Skeletal muscle tissue (tissue), 4 donors: ENCODE results near the gene TRAK1. TPM values are rescaled to one million over a fixed set of nuclear protein-coding genes. Genes with fewer than 3 reads are reported as not detected.
"Not testable (repeated sequence)": the region's sequence is repeated elsewhere in the genome, so short reads cannot be mapped to it uniquely, and the experiment has no call there.

Source experiments
- H3K27ac ChIP-seq: one replicate; pipeline ENCODE4 v1.7.0; 2013; ENCODE audit warnings: mild to moderate bottlenecking, low read depth, low read length, inconsistent platforms
- H3K27me3 ChIP-seq, 3 donors: one replicate each; pipeline ENCODE4 v1.7.0; 2013; ENCODE audit warnings: low read length in 3 of 3; ENCODE audit not compliant: control insufficient read depth in 3 of 3, insufficient read depth in 3 of 3
- H3K36me3 ChIP-seq, 3 donors: one replicate each; pipeline ENCODE4 v1.7.0; 2013; ENCODE audit warnings: low read length in 3 of 3; ENCODE audit not compliant: control insufficient read depth in 3 of 3, insufficient read depth in 3 of 3
- H3K4me1 ChIP-seq, 3 donors: one replicate each; pipeline ENCODE4 v1.7.0; 2013; ENCODE audit warnings: low read length in 3 of 3, mild to moderate bottlenecking in 3 of 3; ENCODE audit not compliant: control insufficient read depth in 3 of 3, insufficient read depth in 3 of 3
- H3K4me3 ChIP-seq, 3 donors: one replicate each; pipeline ENCODE4 v1.7.0; 2013; ENCODE audit warnings: low read length in 3 of 3
- H3K9ac ChIP-seq, 3 donors: one replicate each; pipeline ENCODE4 v1.7.0; 2013; ENCODE audit warnings: low read length in 3 of 3, mild to moderate bottlenecking in 3 of 3, moderate library complexity in 2 of 3, low read depth in 1 of 3
- H3K9me3 ChIP-seq, 3 donors: one replicate each; pipeline ENCODE4 v1.7.0; 2013; ENCODE audit warnings: low read length in 3 of 3; ENCODE audit not compliant: control insufficient read depth in 3 of 3
- total RNA-seq: library from RNA; depleted of rRNA; stranded (reverse); fragments of >200 nt; gene quantifications from one replicate; pipeline ENCODE4 v1.2.3, GENCODE V29; 2014
- donor health status: Osteomylitis.

TRAK1 gene
- total RNA-seq, 1 donor from 2014 or later = 57.9 TPM

DNA sequence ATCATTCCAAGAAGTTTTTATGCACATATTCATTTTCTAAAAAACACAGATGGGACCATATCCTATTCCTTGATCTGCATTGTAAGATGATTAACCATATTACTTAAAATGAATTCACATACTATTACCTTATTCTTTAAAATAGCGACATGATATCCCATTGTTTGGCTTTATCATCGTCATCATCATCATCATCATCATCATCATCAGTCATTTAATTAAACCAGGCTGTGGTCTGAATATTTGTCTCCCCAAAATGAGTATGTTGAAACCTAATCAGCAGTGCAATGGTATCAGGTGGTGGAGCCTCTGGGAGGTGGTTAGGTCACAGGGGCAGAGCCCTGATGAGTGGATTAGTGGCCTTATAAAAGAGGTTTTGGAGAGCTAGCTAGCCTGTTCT lies 4.4 kb downstream of the TRAK1 start:
- H3K4me1 ChIP-seq = peaks cover 49 to 65% (median 60%) of the 10 kb centered on the region in 3 donors
- no peak overlapping the region for H3K9ac ChIP-seq
- peaks cover 5% of the 10 kb centered on the region in 3 donors for H3K36me3 ChIP-seq
- H3K9me3 ChIP-seq = peaks cover 0 to 4% (median 0%) of the 10 kb centered on the region in 3 donors
- H3K27me3 ChIP-seq = no peaks in the 10 kb centered on the region
- H3K27ac ChIP-seq = no peak overlapping the region
- no peak overlapping the region for H3K4me3 ChIP-seq

DNA sequence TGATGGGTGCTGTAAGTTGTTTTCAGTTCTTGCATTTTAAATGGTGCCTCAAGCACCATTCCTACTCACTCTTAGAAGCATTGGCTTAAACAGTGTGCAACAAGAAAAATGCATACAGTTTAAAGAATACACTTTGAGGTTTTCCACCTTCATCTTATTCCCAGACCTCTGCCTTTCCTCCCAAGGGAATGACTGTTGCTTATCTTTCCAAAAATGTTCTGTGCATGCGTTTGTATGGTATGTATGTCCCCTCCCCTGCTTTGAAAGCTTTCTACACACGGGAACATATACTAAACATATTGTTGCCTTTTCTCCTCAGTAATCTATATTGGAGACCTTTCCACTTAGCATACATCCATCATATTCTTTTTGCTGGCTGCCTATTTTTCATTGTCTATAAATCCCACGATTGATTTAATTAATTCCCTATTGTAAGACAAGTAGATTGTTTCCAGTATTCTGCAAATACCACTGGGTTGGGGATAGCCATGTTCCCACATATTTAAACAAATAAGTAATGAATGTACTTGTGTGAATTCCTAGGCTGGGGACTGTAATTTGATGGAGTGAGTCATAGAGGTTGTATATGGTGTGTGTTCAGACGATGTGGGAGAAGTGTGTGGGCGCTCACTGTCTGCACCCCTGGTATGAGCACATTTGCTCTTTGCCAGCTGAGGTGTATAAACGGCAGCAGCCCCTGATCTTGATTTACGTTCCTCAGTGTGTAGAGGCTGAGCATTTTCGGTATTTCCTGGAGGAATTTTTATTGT lies 5.8 kb downstream of the TRAK1 start:
- Histone ChIP-seq H3K4me1 (peaks cover 45 to 59% (median 58%) of the 10 kb centered on the region in 3 donors), H3K9me3 (peaks cover 0 to 4% (median 0%) of the 10 kb centered on the region in 3 donors), H3K27ac (no peak overlapping the region), H3K9ac (peak overlapping the region; percentile 26 to 60 (median 35)), H3K4me3 (no peak overlapping the region), H3K27me3 (no peaks in the 10 kb centered on the region), H3K36me3 (peaks cover 4 to 5% (median 5%) of the 10 kb centered on the region in 3 donors)

DNA sequence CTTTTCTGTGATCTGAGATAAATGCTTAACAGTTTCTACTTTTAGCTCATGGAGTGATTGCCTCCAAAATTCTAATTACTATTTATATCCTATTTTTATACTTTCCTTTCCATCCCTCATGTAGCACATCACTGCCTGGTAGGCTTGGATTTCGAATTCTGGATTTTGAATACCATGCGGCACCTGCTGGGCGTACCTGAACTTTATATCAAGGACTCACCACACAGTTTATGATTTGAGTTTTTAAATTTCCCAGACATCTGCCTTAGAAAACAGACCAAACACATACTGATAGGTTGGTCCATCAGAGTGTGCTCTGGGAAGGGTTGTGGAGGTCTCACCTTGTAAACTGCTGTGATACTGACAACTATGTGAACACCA lies 6.4 kb downstream of the TRAK1 start:
- H3K27me3 ChIP-seq = no peaks in the 10 kb centered on the region
- H3K9me3 ChIP-seq = no peaks in the 10 kb centered on the region
- H3K9ac ChIP-seq = peak overlapping the region in 2 of 3 donors; percentile 35 to 60
- peaks cover 46 to 58% (median 56%) of the 10 kb centered on the region in 3 donors for H3K4me1 ChIP-seq
- no peak overlapping the region for H3K27ac ChIP-seq
- H3K4me3 ChIP-seq = no peak overlapping the region
- peaks cover 2 to 5% (median 5%) of the 10 kb centered on the region in 3 donors for H3K36me3 ChIP-seq

DNA sequence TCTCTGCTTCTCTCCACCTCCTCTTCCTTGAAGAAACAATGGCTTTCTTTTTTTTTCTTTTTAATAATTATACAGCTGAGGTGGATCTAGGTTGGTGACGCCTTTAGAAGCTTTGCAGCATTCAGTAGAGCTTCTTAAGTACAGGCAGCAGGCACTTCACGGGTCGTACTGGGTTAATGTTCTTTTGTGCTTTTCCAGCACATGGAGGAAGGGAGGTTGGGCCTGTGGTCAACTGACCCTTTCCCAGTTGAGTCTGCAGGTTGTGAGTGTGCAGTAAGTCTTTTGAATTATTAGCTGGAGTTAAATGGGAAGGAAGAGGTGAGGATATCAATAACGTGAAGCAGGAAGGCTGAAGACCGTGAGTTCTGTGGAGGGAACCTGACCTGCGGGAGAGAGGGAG lies 7.0 kb downstream of the TRAK1 start:
- no peaks in the 10 kb centered on the region for H3K27me3 ChIP-seq
- H3K4me1 ChIP-seq = peaks cover 46 to 61% (median 60%) of the 10 kb centered on the region in 3 donors
- H3K9me3 ChIP-seq = no peaks in the 10 kb centered on the region
- peak overlapping the region; percentile 37 for H3K27ac ChIP-seq
- no peak overlapping the region for H3K4me3 ChIP-seq
- peak overlapping the region in 2 of 3 donors; percentile 35 to 73 for H3K9ac ChIP-seq
- peaks cover 2 to 5% (median 5%) of the 10 kb centered on the region in 3 donors for H3K36me3 ChIP-seq

DNA sequence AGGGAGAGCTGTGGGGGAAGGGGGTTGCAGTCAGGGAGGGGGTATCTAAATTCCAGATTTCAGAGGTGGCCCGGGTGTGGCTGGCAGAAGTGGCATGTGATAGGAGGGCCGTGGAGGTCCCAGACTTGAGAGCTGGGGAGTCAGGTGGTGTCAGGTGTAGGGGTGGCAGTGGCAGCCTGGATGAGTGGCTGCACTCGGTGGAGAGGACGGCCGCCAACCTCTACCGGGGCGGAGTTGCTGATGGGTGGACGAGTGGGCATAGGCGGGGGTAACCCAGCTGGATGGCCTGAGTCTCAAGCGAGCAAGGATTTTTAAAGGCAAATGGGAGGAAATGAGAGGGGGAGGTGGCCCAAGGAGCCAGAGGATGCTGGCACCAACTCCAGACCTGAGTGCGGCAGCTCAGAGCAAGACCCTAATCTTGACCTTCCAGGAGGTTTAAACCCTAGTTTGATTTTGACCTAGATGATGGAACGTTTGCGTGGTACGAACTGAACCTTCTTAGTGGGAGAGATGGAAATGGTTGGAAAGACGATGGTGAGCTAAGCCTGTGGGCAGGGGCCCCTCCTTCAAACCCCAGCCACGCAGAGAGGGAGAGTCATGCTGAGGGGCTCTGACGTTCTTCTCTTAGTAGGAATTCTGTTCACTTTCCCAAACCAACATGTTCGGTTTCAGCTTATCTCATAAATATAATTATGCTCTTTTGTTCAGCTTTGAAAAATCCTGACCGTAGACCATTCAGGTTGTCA lies 8.0 kb downstream of the TRAK1 start:
- H3K27me3 ChIP-seq = no peaks in the 10 kb centered on the region
- H3K9me3 ChIP-seq = no peaks in the 10 kb centered on the region
- H3K4me1 ChIP-seq = peaks cover 46 to 57% (median 56%) of the 10 kb centered on the region in 3 donors
- peak overlapping the region; percentile 37 for H3K27ac ChIP-seq
- no peak overlapping the region for H3K4me3 ChIP-seq
- H3K9ac ChIP-seq = peak overlapping the region in 1 of 3 donors; percentile 73
- H3K36me3 ChIP-seq = peaks cover 0 to 5% (median 5%) of the 10 kb centered on the region in 3 donors

DNA sequence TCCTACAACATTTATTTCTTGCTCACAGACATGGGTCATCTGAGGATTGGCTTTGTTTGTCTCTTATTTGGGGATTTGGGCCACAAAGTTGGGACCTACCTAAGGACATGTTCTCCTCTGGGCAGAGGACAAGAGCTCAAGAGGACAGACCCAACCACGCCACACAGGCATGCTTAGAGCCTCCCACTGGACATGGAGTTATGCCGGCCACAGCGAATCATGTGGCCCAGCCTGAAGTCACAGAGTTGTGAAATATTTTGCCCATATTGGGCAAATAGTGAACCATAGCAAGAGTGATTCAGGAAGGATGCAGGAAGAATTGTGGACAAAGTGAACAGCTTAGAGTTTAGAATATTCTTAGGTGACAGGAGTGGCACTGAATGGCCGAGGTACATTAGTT lies 9.9 kb downstream of the TRAK1 start:
- H3K4me3 ChIP-seq = no peak overlapping the region
- no peaks in the 10 kb centered on the region for H3K27me3 ChIP-seq
- peak overlapping the region; percentile 66 for H3K27ac ChIP-seq
- peaks cover 0 to 2% (median 0%) of the 10 kb centered on the region in 3 donors for H3K36me3 ChIP-seq
- peaks cover 46 to 55% (median 46%) of the 10 kb centered on the region in 3 donors for H3K4me1 ChIP-seq
- no peaks in the 10 kb centered on the region for H3K9me3 ChIP-seq
- H3K9ac ChIP-seq = peak overlapping the region in 2 of 3 donors; percentile 21 to 54

DNA sequence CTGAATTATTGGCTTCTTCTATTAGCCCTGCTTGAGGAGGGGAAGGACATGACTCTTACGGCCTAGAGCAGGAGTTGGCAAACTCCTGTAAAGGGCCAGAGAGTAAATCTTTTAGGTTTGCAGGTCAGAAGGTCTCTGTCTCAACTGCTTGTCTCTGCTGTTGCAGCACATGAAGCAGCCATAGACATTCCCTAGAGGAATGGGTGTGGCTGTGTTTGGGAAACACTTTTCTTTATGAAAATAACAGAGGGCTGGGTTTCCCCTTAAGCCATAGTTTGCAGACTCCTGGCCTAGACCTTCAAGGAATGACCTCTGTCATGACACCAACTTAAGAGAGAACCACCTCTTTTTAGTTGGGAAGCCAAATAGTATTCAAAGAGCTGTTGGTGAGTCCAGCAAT lies 10.3 kb downstream of the TRAK1 start:
- Histone ChIP-seq H3K36me3 (peaks cover 0 to 2% (median 0%) of the 10 kb centered on the region in 3 donors), H3K9ac (peak overlapping the region in 2 of 3 donors; percentile 21 to 54), H3K27me3 (no peaks in the 10 kb centered on the region), H3K27ac (peak overlapping the region; percentile 66), H3K4me1 (peaks cover 46 to 54% (median 46%) of the 10 kb centered on the region in 3 donors), H3K9me3 (no peaks in the 10 kb centered on the region), H3K4me3 (no peak overlapping the region)

DNA sequence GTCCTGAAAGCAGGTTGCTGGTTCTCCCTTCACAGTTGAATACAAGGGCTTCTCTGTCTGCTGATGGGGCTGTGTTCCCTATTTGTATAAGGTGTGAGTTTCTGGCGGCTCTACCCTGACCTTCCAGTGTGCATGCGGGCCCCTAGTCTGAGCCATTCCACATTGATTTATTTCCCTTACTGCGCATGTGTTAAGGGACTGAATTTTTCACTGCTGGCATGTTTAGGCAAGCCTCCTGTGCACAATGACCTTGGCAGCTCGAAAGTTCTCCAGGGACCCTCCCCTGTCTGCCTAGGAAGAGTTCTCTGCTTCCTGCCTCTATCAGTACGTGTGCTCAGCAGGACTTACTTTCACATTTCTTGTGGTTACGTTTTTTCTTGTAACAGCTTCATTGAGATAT lies 11.4 kb downstream of the TRAK1 start:
- Histone ChIP-seq H3K4me1 (peaks cover 38 to 49% (median 39%) of the 10 kb centered on the region in 3 donors), H3K4me3 (no peak overlapping the region), H3K27me3 (no peaks in the 10 kb centered on the region), H3K9me3 (no peaks in the 10 kb centered on the region), H3K27ac (peak overlapping the region; percentile 66), H3K9ac (no peak overlapping the region), H3K36me3 (peaks cover 0 to 2% (median 0%) of the 10 kb centered on the region in 3 donors)

DNA sequence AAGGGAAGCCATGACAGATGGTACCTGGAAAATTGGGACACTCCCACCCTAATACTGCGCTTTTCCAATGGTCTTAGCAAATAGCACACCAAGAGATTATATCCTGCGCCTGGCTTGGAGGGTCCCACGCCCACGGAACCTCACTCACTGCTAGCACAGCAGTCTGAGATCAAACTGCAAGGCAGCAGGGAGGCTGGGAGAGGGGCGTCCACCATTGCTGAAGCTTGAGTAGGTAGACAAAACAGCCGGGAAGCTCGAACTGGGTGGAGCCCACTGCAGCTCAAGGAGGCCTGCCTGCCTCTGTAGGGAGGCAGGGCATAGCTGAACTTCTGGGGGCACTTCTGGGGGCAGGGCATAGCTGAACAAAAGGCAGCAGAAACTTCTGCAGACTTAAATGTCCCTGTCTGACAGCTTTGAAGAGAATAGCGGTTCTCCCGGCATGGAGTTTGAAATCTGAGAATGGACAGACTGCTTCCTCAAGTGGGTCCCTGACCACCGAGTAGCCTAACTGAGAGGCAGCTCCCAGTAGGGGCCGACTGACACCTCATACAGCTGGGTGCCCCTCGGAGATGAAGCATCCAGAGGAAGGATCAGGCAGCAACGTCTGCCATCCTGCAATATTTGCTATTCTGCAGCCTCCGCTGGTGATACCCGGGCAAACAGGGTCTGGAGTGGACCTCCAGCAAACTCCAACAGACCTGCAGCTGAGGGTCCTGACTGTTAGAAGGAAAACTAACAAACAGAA lies 12.9 kb downstream of the TRAK1 start:
- not testable (repeated sequence) for H3K36me3 ChIP-seq, H3K4me3 ChIP-seq, H3K27me3 ChIP-seq, H3K27ac ChIP-seq, H3K9me3 ChIP-seq, H3K9ac ChIP-seq
- H3K4me1 ChIP-seq = peaks cover 24 to 33% (median 25%) of the 10 kb centered on the region in 3 donors
